Esophagus squamous epithelium (tissue), 4 donors: ENCODE data around the gene GSG1.

Source experiments
- POLR2A ChIP-seq, 4 donors: fragments of 450-650 bp; IDR thresholded peaks; one replicate each; pipeline ENCODE4 v1.6.1; 2017; ENCODE audit warnings: antibody characterized with exemption in 4 of 4, mild to moderate bottlenecking in 4 of 4, moderate library complexity in 3 of 4
- TF ChIP-seq, protein P1 (sequence below), 6 experiments: fragments of 450-650 bp in 4 of 6; fragments of 200-600 bp in 2 of 6; sonication (generic) in 2 of 6; IDR thresholded peaks; one replicate each; pipeline ENCODE4 v1.5.1; 2016 to 2019; ENCODE audit warnings: antibody characterized with exemption in 6 of 6, mild to moderate bottlenecking in 4 of 6, moderate library complexity in 4 of 6

DNA sequence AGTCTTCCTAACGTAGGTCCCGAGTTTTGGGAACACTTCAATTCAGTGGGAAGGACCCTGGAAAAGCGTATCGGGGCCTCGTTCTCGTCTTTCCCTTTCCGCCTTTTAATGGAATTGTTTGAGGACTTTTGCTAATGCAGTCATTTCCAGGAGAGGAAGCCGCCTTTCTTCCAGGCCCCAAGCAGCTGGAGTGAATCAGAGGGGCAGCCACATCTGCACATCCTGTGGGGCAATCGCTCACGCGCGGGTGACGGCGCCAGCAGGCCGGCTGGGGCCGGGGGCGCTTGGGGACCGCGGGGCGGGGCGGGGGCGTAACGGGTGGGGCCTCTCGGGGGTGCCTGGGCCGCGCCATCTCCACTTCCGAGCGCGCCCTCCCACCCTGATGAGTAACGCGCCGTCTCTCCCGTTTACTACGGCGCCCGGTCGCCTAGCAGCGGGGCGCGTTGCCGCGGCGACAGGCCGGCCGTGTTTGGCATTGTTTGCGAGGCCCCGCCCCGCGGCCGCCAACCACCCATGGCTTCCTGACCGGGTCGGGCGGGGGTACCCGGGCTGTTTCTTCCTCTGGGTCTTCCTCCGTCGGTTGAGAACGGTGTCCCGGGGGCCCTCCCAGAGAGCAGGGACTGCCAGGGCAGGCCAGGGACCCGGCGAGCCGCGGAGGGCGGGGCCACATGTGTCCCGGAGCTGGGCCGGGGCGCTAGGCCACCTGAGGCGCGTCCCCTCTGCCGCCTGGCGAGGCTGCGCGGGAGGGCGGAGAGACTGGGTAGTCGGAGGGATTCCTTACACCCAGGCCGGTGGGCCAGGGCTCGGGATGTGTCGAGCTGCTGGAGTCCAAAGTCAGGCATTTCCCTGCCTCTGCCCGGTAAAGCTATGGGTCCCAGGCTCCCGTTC is 2.3 kb downstream of the GSG1 start:
- TF ChIP-seq POLR2A (IDR thresholded peaks at IDR 0.05): peak in 2 of 4 donors; percentile 46 to 57
- TF ChIP-seq, protein P1, sequence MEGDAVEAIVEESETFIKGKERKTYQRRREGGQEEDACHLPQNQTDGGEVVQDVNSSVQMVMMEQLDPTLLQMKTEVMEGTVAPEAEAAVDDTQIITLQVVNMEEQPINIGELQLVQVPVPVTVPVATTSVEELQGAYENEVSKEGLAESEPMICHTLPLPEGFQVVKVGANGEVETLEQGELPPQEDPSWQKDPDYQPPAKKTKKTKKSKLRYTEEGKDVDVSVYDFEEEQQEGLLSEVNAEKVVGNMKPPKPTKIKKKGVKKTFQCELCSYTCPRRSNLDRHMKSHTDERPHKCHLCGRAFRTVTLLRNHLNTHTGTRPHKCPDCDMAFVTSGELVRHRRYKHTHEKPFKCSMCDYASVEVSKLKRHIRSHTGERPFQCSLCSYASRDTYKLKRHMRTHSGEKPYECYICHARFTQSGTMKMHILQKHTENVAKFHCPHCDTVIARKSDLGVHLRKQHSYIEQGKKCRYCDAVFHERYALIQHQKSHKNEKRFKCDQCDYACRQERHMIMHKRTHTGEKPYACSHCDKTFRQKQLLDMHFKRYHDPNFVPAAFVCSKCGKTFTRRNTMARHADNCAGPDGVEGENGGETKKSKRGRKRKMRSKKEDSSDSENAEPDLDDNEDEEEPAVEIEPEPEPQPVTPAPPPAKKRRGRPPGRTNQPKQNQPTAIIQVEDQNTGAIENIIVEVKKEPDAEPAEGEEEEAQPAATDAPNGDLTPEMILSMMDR (IDR thresholded peaks at IDR 0.05): peak in 1 of 6 experiments; percentile 4
